22Rv1 (cell line): ENCODE measurements around the gene DAGLB.

Source experiments
- CTCF ChIP-seq: fragments of 450-650 bp; IDR thresholded peaks from 2 replicates; pipeline ENCODE4 v1.5.1; 2017; ENCODE audit warnings: mild to moderate bottlenecking
- ZFX ChIP-seq: fragments of 450-650 bp; IDR thresholded peaks from 2 replicates; pipeline ENCODE4 v1.6.1; 2017; ENCODE audit warnings: antibody characterized with exemption, borderline replicate concordance

GRCh38 chr7:6451224-6451705 lies 3.5 kb upstream of the DAGLB start:
- no peak for TF ChIP-seq CTCF
- no peak for TF ChIP-seq ZFX
